Spleen (tissue), 7 donors: ENCODE measurements around the gene TACC2.

Source experiments
- POLR2A ChIP-seq, 3 donors: fragments of 450-650 bp; IDR thresholded peaks; one replicate each; pipeline ENCODE4 v1.5.1; 2017; ENCODE audit warnings: antibody characterized with exemption in 3 of 3, mild to moderate bottlenecking in 1 of 3
- TF ChIP-seq, protein P1 (sequence below), 11 experiments: fragments of 200-600 bp in 7 of 11; fragments of 450-650 bp in 4 of 11; sonication (generic) in 4 of 11; IDR thresholded peaks in 8 of 11; conservative IDR thresholded peaks in 3 of 11; 1 replicate in 7 of 11; 2 replicates in 4 of 11; pipeline versions ENCODE4 v1.4.0 to v1.8.0; 2016 to 2021; ENCODE audit warnings: antibody characterized with exemption in 11 of 11, inconsistent platforms in 4 of 11, mild to moderate bottlenecking in 1 of 11
- donor health status: DM: no; HTN: no; CAD: no; lungs with moderate emphysema.
- donor health status: DM: no; HTN: no; CAD: no.
- donor health status: DM: no; HTN: no; CAD: no.

DNA sequence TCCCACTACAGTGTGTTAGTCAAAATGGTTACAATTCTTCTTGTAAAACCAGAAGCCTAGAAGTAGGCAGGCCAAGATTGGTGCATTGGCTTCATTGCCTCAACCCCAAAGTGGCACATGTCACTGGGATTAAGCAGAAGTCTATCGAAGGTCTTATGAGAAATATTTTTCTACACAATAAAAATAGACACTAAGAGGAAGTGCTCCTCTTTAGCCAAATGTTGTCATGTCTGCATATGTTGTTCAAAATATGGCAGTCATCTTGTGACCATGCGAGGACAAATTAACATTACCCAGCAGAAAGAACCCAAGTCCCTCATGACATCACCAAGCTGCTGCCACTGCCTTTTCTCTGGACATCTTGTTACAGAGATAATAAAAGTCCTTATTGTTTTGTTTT lies 7.6 kb upstream of the TACC2 start:
- TF ChIP-seq, protein P1, sequence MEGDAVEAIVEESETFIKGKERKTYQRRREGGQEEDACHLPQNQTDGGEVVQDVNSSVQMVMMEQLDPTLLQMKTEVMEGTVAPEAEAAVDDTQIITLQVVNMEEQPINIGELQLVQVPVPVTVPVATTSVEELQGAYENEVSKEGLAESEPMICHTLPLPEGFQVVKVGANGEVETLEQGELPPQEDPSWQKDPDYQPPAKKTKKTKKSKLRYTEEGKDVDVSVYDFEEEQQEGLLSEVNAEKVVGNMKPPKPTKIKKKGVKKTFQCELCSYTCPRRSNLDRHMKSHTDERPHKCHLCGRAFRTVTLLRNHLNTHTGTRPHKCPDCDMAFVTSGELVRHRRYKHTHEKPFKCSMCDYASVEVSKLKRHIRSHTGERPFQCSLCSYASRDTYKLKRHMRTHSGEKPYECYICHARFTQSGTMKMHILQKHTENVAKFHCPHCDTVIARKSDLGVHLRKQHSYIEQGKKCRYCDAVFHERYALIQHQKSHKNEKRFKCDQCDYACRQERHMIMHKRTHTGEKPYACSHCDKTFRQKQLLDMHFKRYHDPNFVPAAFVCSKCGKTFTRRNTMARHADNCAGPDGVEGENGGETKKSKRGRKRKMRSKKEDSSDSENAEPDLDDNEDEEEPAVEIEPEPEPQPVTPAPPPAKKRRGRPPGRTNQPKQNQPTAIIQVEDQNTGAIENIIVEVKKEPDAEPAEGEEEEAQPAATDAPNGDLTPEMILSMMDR (IDR thresholded peaks at IDR 0.05 in 8 of 11, conservative IDR thresholded peaks at IDR 0.05 in 3 of 11): no peak
- TF ChIP-seq POLR2A (IDR thresholded peaks at IDR 0.05): no peak
